Nucleus accumbens (tissue), 56 donors: ENCODE data around the gene LRIG1.

ENCODE experiments used
- DNase-seq, 56 donors: peaks; one replicate each; lab custom pipeline; 2025; lab: John Stamatoyannopoulos, UW

LRIG1 gene

DNA sequence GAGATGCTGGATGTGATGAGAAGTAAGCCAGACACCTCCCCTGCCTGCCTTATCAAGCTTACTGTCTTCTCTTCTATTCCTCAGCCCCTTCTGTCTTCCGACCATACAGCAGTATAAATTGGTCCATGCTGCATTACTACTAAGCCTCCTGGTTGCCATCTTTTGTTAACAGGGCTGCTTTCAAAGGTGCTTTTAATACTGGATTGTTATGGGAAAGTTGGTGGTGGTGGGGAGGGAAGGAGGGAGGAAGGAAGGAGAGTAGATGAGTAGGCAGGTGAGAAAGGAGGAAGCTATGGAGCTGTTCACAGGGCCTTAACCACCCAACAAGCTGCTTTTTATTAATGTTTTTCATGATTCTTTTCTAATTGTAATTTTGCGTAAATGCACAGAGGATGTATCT lies 165.2 kb downstream of the LRIG1 start:
- DNase-seq = no peak
